NCI-H524 treated with DMSO at 0.1 percent for 48 hours (cell line): ENCODE measurements around the gene MLXIP.

Source experiments
- DNase-seq: peaks from one replicate; lab custom pipeline; 2025; lab: John Stamatoyannopoulos, UW

Gene MLXIP

DNA sequence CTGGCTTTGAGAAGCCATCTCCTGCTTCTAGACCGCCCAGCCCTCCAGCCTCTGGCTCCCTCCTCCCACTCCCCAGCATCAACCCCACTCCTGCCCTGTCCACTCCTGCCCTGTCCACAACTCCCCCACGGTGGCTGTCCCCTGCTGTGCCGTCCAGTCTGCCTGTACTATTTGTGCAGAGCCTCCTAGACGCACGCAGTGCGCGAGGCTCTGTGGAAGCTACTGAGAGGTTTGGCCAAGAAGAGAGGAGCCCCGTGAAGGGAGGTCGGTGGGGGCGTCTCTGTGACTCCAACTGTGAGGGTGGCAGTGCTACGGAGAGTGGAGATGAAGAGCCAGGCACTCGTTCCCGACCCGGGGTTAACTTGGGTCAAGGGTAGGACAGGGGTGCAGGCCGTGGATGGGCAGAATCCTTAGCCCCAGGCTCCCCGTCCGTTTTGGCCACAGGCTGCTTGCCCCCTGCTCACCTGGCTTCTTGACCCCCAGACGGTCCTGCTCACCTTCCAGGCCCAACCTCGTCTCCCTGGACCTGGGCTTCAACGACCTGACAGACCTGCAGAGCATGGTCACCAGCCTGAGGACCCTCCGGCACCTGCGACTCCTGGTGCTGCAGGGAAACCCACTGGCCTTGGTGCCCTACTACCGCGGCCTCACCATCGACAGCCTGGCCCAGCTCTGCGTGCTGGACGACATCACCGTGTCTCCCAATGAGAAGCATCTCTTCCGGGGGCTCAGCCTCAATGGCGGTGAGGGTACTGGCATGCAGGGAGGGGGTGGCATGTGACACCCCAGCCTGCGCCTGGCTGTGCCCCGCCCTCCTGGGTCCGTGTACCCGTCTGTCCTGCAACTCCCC is 111.3 kb downstream of the MLXIP start:
- DNase-seq, result no peak

DNA sequence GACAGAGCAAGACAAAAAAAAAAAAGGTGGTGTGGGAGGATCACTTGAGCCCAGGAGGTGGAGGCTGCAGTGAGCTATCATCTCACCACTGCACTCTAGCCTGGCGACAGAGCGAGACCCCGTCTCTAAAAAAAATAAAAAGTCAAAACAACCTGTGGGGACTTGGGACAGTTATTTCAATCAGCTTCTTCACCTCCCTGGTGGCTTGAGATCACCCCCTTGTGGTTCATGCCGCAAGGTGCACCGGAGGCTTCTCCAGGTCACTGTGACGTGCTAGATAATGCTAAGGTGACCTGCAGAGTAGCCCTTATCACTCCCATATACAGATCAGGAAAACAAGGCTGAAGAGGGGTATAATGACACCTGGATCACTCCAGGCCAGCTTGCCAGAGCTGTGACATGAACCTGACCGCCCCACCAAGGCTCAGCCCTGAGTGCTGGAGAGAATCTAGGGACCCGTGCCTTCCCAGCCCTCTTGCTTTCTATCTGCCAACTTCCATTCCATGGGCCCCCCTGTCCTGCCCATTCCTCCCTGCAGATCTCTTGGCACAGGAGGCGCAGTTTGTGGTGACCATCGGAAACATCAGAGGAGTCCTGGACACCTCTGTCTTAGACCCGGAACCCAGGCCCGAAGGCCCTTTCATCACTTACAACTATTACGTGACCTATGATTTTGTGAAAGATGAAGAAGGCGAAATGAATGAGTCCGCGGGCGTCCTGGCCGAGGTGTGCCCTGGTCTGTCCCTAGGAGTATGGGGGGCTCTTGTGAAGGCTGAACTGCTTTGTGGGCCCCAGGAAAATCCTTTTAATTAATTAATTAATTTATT is 112.5 kb downstream of the MLXIP start:
- DNase-seq, result no peak

DNA sequence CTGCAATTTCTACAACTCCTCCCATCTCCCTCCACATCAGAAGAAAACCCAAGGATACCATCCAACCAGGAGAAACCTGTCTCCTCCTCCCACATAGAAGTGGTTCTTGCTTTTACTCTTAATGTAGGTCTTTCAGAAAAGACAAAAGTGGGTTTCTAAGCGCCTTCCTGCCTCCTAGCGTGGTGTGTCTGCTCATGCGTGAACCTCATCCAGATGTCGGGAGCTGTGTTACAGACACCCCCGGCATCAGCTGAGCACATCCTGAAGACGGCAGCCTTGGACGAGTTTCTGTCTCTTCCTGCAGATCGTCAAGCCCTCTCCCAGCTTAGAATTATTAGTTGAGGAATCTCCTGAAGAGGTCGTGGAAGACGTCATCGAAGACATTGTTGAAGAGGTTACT is 113.9 kb downstream of the MLXIP start:
- DNase-seq, result no peak

DNA sequence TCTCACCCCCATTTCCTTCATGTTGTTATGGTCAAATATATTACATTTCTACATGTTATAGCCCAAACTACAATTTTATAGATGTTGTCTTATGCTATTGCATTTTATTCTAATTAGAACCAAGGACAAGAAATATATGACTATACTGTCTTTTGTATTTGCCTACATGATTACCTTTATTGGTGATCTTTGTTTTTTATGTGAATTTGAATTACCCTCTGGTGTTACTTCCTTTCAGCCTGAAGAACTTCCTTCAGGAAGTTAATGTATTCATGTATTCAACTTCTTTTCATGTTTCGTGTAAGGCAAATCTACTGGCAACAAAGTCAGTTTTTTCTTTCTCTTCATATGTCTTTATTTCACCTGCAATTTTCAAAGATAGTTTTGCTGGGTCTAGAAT is 116.2 kb downstream of the MLXIP start:
- DNase-seq, result no peak

DNA sequence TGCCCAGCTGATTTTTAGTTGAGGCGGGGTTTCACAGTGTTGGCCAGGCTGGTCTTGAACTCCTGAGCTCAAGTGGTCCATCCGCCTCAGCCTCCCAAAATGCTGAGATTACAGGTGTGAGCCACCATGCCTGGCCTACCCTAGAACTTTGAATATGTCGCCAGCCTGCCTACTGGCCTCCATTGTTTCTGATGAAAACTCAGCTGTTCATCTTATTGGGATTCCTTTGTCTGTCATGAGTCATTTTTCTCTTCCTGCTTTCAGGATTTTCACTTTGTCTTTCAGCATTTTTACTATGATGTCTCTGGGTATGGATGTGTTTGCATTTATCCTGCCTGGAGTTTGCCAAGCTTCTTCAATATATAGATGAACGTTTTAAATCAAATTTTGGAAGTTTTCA is 116.8 kb downstream of the MLXIP start:
- no peak for DNase-seq
